ENCODE results near the gene HIPK4.
"Not testable (repeated sequence)": the region's sequence is repeated elsewhere in the genome, so short reads cannot be mapped to it uniquely, and the experiment has no call there.

Gene HIPK4
- 0 reads per million in 2 donors for total RNA-seq

- DNase-seq = no peak
Observed at GRCh38 chr19:40390084-40390742, at the start of gene HIPK4. TSS of gene HIPK4 (minus strand) at chr19:40390181. CDS start at chr19:40389902, 279 bp downstream.

- DNase-seq = no peak
Observed at GRCh38 chr19:40438284-40438683, 48.3 kb upstream of the HIPK4 start.

GRCh38 chr19:40433391-40434216 is 43.6 kb upstream of the HIPK4 start:
- DNase-seq = peak; percentile 17 to 68 (median 34)

- not testable (repeated sequence) for DNase-seq
Observed at GRCh38 chr19:40432760-40433159, 42.8 kb upstream of the HIPK4 start.

- no peak for DNase-seq
Observed at GRCh38 chr19:40431698-40432097, 41.7 kb upstream of the HIPK4 start.

- DNase-seq = not testable (repeated sequence)
Observed at GRCh38 chr19:40430242-40430641, 40.3 kb upstream of the HIPK4 start.

GRCh38 chr19:40428197-40428596 is 38.2 kb upstream of the HIPK4 start:
- not testable (repeated sequence) for DNase-seq

- DNase-seq = peak; percentile 100
Observed at GRCh38 chr19:40425450-40426287, 35.7 kb upstream of the HIPK4 start, which contains the start of gene SERTAD1. TSS of gene SERTAD1 (minus strand) at chr19:40425992. CDS start at chr19:40423546, 2,446 bp downstream.

- DNase-seq = peak in 1 of 5 experiments; percentile 21
Observed at GRCh38 chr19:40424637-40425449, 34.9 kb upstream of the HIPK4 start.

- no peak for DNase-seq
Observed at GRCh38 chr19:40423938-40424337, 34.0 kb upstream of the HIPK4 start.

GRCh38 chr19:40422748-40423566 is 33.0 kb upstream of the HIPK4 start:
- DNase-seq = no peak

- no peak for DNase-seq
Observed at GRCh38 chr19:40421993-40422747, 32.2 kb upstream of the HIPK4 start.

- DNase-seq = peak; percentile 37 to 75 (median 59)
Observed at GRCh38 chr19:40420766-40421765, 31.1 kb upstream of the HIPK4 start.

GRCh38 chr19:40420451-40420765 is 30.4 kb upstream of the HIPK4 start:
- no peak for DNase-seq

GRCh38 chr19:40419780-40420179 is 29.8 kb upstream of the HIPK4 start:
- no peak for DNase-seq

- no peak for DNase-seq
Observed at GRCh38 chr19:40419066-40419612, 29.2 kb upstream of the HIPK4 start.

- no peak for DNase-seq
Observed at GRCh38 chr19:40418040-40418439, 28.1 kb upstream of the HIPK4 start.

- DNase-seq = no peak
Observed at GRCh38 chr19:40417643-40417981, 27.6 kb upstream of the HIPK4 start.

Measured in T-helper 2 cell (primary cell).